A549 (cell line): ENCODE results near the gene GRIK1. TPM values are rescaled to one million over a fixed set of nuclear protein-coding genes. Genes with fewer than 3 reads are reported as not detected.

Experiments
- ATAC-seq, 2 experiments: fragments of 200-7000 bp in 1 of 2; fragments of >200 bp in 1 of 2; cut with Nextera tagmentation in 1 of 2; cut with Tn5 transposase in 1 of 2; 3 replicates each; pipeline versions ENCODE4 v1.8.0 to v1.9.1; 2018 to 2020; ENCODE audit warnings: mild to moderate bottlenecking in 1 of 2, moderate library complexity in 1 of 2
- CTCF ChIA-PET: fragments of 300-600 bp; sonication (Branson Sonifier 250); formaldehyde crosslinking; extraction: SDS; loops from one replicate; lab custom pipeline; 2021; ENCODE audit warnings: antibody characterized with exemption, inconsistent platforms; lab: Yijun Ruan, JAX
- POLR2A ChIA-PET: fragments of 350-600 bp; formaldehyde crosslinking; extraction: SDS; loops from one replicate; lab custom pipeline; 2021; ENCODE audit warnings: antibody characterized with exemption, inconsistent platforms; lab: Yijun Ruan, JAX
- DNase-seq, 2 experiments: peaks; one replicate each; pipeline versions ENCODE4 v3.0.0 to v3.0.0-alpha.2; 2011 to 2016; ENCODE audit warnings: low read depth in 1 of 2, low spot score in 1 of 2
- FAIRE-seq: peaks from 2 replicates; lab custom pipeline; 2011; peaks lifted over from hg19 to GRCh38; lab: Jason Lieb, UNC
- H3K27ac ChIP-seq, 2 experiments: fragments of >200 bp; sonication (Bioruptor Twin); formaldehyde crosslinking; 3 replicates each; pipeline ENCODE4 v1.5.1; 2016 to 2017
- H3K4me1 ChIP-seq: fragments of >200 bp; sonication (Bioruptor Twin); formaldehyde crosslinking; 3 replicates; pipeline ENCODE4 v1.6.1; 2016
- H3K4me2 ChIP-seq: fragments of >200 bp; sonication (Bioruptor Twin); formaldehyde crosslinking; 3 replicates; pipeline ENCODE4 v1.6.1; 2016
- H3K4me3 ChIP-seq: fragments of >200 bp; sonication (Bioruptor Twin); formaldehyde crosslinking; 3 replicates; pipeline ENCODE4 v1.5.1; 2016
- H3K9me3 ChIP-seq: fragments of >200 bp; sonication (Bioruptor Twin); formaldehyde crosslinking; 3 replicates; pipeline ENCODE4 v1.6.1; 2016
- CHD2 ChIP-seq: fragments of 150-350 bp; IDR thresholded peaks from 2 replicates; pipeline ENCODE4 v1.6.1; 2014; ENCODE audit warnings: low read length; ENCODE audit not compliant: partially characterized antibody
- CHD4 ChIP-seq: fragments of 200-600 bp; sonication (generic); IDR thresholded peaks from 2 replicates; pipeline ENCODE4 v1.6.1; 2016; ENCODE audit warnings: antibody characterized with exemption, mild to moderate bottlenecking, borderline replicate concordance
- E2F6 ChIP-seq: IDR thresholded peaks from 2 replicates; pipeline ENCODE4 v1.6.1; 2012; ENCODE audit warnings: low read depth, borderline replicate concordance
- EHF ChIP-seq: fragments of 250-450 bp; sonication (Bioruptor Pico); IDR thresholded peaks from 2 replicates; pipeline ENCODE4 v1.5.0; 2020; ENCODE audit warnings: mild to moderate bottlenecking
- ESRRA ChIP-seq: fragments of 150-350 bp; IDR thresholded peaks from 2 replicates; pipeline ENCODE4 v1.6.1; 2014; ENCODE audit warnings: mild to moderate bottlenecking, low read length, borderline replicate concordance
- FOSL2 ChIP-seq, 2 experiments: fragments of 450-650 bp in 1 of 2; fragments of >200 bp in 1 of 2; sonication (Bioruptor Twin) in 1 of 2; formaldehyde crosslinking; IDR thresholded peaks; 2 replicates each; pipeline versions ENCODE4 v1.5.0 to v1.6.1; 2016 to 2020; ENCODE audit warnings: mild to moderate bottlenecking in 1 of 2, moderate library complexity in 1 of 2
- FOXS1 ChIP-seq: fragments of 250-450 bp; sonication (Bioruptor Pico); IDR thresholded peaks from 2 replicates; pipeline ENCODE4 v1.5.0; 2020; ENCODE audit warnings: mild to moderate bottlenecking, moderate library complexity
- KDM5A ChIP-seq: fragments of 200-600 bp; sonication (generic); IDR thresholded peaks from 2 replicates; pipeline ENCODE4 v1.6.1; 2016; ENCODE audit warnings: antibody characterized with exemption, mild to moderate bottlenecking
- MAFK ChIP-seq: fragments of 450-650 bp; IDR thresholded peaks from 2 replicates; pipeline ENCODE4 v1.6.1; 2014; ENCODE audit not compliant: partially characterized antibody
- MYC ChIP-seq: IDR thresholded peaks from 2 replicates; pipeline ENCODE4 v1.6.1; 2012; ENCODE audit warnings: mild to moderate bottlenecking, inconsistent platforms, low read length, improper control_type of control experiment, borderline replicate concordance
- NFE2L2 ChIP-seq: fragments of 150-350 bp; conservative IDR thresholded peaks from 2 replicates; pipeline ENCODE4 v1.6.1; 2014; ENCODE audit warnings: low read length
- PHF8 ChIP-seq: fragments of 200-600 bp; sonication (generic); IDR thresholded peaks from 2 replicates; pipeline ENCODE4 v1.6.1; 2016; ENCODE audit warnings: low read depth, mild to moderate bottlenecking, antibody characterized with exemption, moderate library complexity, borderline replicate concordance
- POLR2A ChIP-seq: IDR thresholded peaks from 2 replicates; pipeline ENCODE4 v1.6.1; 2012; ENCODE audit warnings: mild to moderate bottlenecking, low read length
- RAD21 ChIP-seq, 2 experiments: fragments of >200 bp in 1 of 2; sonication (Bioruptor Twin) in 1 of 2; formaldehyde crosslinking in 1 of 2; IDR thresholded peaks in 1 of 2; conservative IDR thresholded peaks in 1 of 2; 2 replicates in 1 of 2; 3 replicates in 1 of 2; pipeline ENCODE4 v1.6.1; 2012 to 2018; ENCODE audit warnings: inconsistent platforms in 1 of 2
- REST ChIP-seq: fragments of 200-600 bp; sonication (generic); IDR thresholded peaks from 2 replicates; pipeline ENCODE4 v1.6.1; 2016; ENCODE audit warnings: antibody characterized with exemption, mild to moderate bottlenecking, moderate library complexity
- TFCP2L1 ChIP-seq: fragments of 250-450 bp; sonication (Bioruptor Pico); IDR thresholded peaks from 2 replicates; pipeline ENCODE4 v1.5.0; 2021; ENCODE audit warnings: mild to moderate bottlenecking
- ZNF302 ChIP-seq: fragments of 250-450 bp; sonication (Bioruptor Pico); IDR thresholded peaks from 2 replicates; pipeline ENCODE4 v1.9.0; 2021; ENCODE audit warnings: inconsistent platforms, mild to moderate bottlenecking, moderate library complexity
- ZSCAN20 ChIP-seq: fragments of 250-450 bp; sonication (Bioruptor Pico); IDR thresholded peaks from 2 replicates; pipeline ENCODE4 v1.8.0; 2022; ENCODE audit warnings: mild to moderate bottlenecking, moderate library complexity
- WGBS: methylation state at CpG from one replicate; pipeline ENCODE4 v1.1.6; 2017; ENCODE audit errors: missing lambda C conversion rate; 5-methylcytosine and 5-hydroxymethylcytosine counted together
- polyA plus RNA-seq, 4 experiments: library from polyadenylated mRNA; depleted of rRNA in 3 of 4; stranded (reverse); fragments of >200 nt; fragmentation: RNase III in 1 of 4; extraction: RNeasy Plus Mini Kit Qiagen cat#74134 plus additional on column Dnase treatment in 1 of 4; gene quantifications; 2 replicates in 3 of 4; 3 replicates in 1 of 4; pipeline ENCODE4 v1.2.3, GENCODE V29; 2011 to 2017
- TF ChIP-seq, protein P1 (sequence below): fragments of >200 bp; sonication (Bioruptor Twin); formaldehyde crosslinking; IDR thresholded peaks from 3 replicates; pipeline ENCODE4 v1.5.1; 2016

The GRIK1 gene
- polyA plus RNA-seq, 2 of the 4 experiments (the other 2 are of a cell fraction), result not detected

GRCh38 chr21:29701676-29702075 lies 238.1 kb downstream of the GRIK1 start:
- no peak overlapping the region for H3K27ac ChIP-seq
- ATAC-seq (no peak), FAIRE-seq (no peak)
- 13% methylated on average over 5 of the region's 5 CpGs for WGBS
- H3K4me2 ChIP-seq, result no peak overlapping the region
- H3K4me3 ChIP-seq, result no peak overlapping the region
- CTCF ChIA-PET, result no interaction called here
- no peaks in the 10 kb centered on the region for H3K4me1 ChIP-seq
- TF ChIP-seq MAFK, result peak; percentile 47
- TF ChIP-seq RAD21 (conservative IDR thresholded peaks at IDR 0.05 in 1 of 2, IDR thresholded peaks at IDR 0.05 in 1 of 2), result no peak
- TF ChIP-seq CHD4, result no peak
- TF ChIP-seq, all 56 proteins: peak for 1
- POLR2A ChIA-PET, result no interaction called here
- DNase-seq, result no peak
- H3K9me3 ChIP-seq, result no peaks in the 10 kb centered on the region

DNA sequence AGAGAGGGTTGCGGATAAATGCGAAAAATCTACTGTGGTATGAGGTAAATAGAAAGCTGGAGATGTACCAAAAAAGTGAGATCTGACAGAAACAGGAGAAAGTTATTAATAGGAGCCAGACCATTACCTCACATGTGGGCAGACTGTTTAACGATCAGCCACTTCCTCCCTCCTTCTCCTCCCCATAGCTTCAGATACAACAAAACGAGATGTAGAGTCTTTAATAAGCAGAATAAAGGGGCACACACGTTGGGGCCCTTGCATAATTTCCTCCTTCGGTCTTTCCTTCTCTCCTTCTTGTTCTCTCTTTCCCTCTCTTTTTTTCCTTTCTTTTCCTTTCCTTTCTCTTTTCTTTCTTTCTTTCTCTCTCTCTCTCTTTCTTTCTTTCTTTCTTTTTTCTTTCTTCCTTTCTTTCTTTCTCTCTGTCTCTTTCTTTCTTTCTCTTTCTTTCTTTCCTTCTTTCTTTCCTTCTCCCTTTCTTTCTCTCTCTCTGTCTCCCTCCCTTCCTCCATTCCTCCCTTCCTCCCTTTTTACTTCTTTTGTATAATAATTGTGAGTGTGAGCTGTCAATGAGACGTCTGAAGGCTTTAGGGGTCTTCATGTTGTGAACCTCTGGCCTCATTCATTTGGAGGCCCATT lies 242.1 kb downstream of the GRIK1 start:
- no peaks in the 10 kb centered on the region for H3K4me1 ChIP-seq
- H3K4me3 ChIP-seq, result no peak overlapping the region
- TF ChIP-seq ZNF302 (CRISPR knock-in tag), result no peak
- no peak for TF ChIP-seq EHF (CRISPR knock-in tag)
- TF ChIP-seq PHF8, result no peak
- TF ChIP-seq POLR2A, result no peak
- no peak for TF ChIP-seq E2F6
- TF ChIP-seq FOXS1, result no peak
- TF ChIP-seq ESRRA, result no peak
- TF ChIP-seq REST, result no peak
- TF ChIP-seq CHD2, result no peak
- no peak for TF ChIP-seq FOSL2 (IDR thresholded peaks at IDR 0.05)
- no peak for TF ChIP-seq FOSL2 (CRISPR knock-in tag; IDR thresholded peaks at IDR 0.05)
- TF ChIP-seq ZSCAN20, result no peak
- no peak for TF ChIP-seq CHD4
- TF ChIP-seq MYC, result no peak
- H3K4me2 ChIP-seq, result no peak overlapping the region
- ATAC-seq, result no peak
- DNase-seq, result no peak
- ChIA-PET CTCF (no interaction called here), POLR2A (no interaction called here)
- no peaks in the 10 kb centered on the region for H3K9me3 ChIP-seq
- FAIRE-seq, result no peak
- no peak overlapping the region for H3K27ac ChIP-seq
- WGBS, result 8% methylated on average over 7 of the region's 7 CpGs

DNA sequence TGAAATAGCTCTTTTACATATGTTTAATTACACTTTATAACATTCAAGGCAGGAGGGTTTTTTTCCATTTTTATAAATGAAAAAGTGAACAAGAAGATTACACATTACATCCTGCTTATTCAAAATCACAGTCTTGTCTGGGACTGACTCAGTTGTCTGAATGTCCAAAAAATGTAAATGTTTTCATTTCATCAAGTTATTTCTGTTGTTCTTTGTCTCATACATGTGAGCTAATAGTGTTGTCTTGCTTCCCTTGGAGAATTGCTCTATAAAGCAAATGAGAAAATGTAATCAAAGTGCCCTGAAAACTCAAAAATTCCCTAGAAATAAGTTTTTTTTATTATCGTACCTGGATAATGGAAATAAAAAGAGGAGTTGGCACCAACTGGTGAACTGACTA lies 242.9 kb downstream of the GRIK1 start:
- Histone ChIP-seq H3K9me3 (no peaks in the 10 kb centered on the region), H3K4me3 (no peak overlapping the region), H3K4me1 (no peaks in the 10 kb centered on the region), H3K27ac (no peak overlapping the region), H3K4me2 (no peak overlapping the region)
- ChIA-PET CTCF (no interaction called here), POLR2A (no interaction called here)
- no peak for DNase-seq
- ATAC-seq, result no peak
- TF ChIP-seq NFE2L2 (no peak), FOSL2 (IDR thresholded peaks at IDR 0.05) (no peak), FOSL2 (CRISPR knock-in tag; IDR thresholded peaks at IDR 0.05) (no peak), TFCP2L1 (CRISPR knock-in tag) (no peak), MAFK (no peak), KDM5A (no peak)
- TF ChIP-seq, protein P1, sequence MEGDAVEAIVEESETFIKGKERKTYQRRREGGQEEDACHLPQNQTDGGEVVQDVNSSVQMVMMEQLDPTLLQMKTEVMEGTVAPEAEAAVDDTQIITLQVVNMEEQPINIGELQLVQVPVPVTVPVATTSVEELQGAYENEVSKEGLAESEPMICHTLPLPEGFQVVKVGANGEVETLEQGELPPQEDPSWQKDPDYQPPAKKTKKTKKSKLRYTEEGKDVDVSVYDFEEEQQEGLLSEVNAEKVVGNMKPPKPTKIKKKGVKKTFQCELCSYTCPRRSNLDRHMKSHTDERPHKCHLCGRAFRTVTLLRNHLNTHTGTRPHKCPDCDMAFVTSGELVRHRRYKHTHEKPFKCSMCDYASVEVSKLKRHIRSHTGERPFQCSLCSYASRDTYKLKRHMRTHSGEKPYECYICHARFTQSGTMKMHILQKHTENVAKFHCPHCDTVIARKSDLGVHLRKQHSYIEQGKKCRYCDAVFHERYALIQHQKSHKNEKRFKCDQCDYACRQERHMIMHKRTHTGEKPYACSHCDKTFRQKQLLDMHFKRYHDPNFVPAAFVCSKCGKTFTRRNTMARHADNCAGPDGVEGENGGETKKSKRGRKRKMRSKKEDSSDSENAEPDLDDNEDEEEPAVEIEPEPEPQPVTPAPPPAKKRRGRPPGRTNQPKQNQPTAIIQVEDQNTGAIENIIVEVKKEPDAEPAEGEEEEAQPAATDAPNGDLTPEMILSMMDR, result no peak
- no peak for FAIRE-seq
- WGBS, result 22% methylated on average over 1 of the region's 1 CpG
